Measurements from ENCODE around the gene FAM174A.
A peak's percentile ranks its signal among the peaks of the same experiment; 100 is the strongest.

The FAM174A gene

GRCh38 chr5:100535060-100536005, at the start of gene FAM174A:
Gene FAM174A, plus strand, starts transcription at chr5:100535374. Its CDS starts 157 bp downstream, at chr5:100535531.
- peak; percentile 61 for DNase-seq

- DNase-seq: no peak
These were observed 41.2 kb upstream of the FAM174A start for GRCh38 chr5:100493996-100494395.

GRCh38 chr5:100496296-100496695, 38.9 kb upstream of the FAM174A start:
- no peak for DNase-seq

GRCh38 chr5:100502684-100503083, 32.5 kb upstream of the FAM174A start:
- no peak for DNase-seq

GRCh38 chr5:100505984-100506670, 29.0 kb upstream of the FAM174A start:
- no peak for DNase-seq

DNA sequence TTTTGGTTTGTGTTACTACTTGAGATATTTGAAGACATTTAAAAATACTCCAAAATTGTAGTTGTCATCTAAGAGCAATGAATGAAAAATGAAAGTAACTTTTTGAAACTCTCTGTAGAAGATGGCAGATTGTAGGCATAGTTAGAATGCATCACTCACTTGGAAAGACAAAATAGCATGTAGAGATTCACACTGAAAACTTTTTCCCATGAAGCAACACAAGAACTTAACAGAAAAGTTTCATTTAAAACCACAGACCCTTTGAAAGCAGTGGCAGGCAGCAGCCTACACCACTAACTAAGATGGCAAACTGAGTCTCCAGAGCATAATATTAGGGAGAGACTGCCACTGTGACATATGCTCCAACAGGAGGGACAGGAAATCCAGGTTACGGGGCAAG, 18.9 kb upstream of the FAM174A start:
- DNase-seq: no peak

GRCh38 chr5:100517301-100517974, 17.7 kb upstream of the FAM174A start:
- no peak for DNase-seq

- no peak for DNase-seq
These were observed 16.8 kb upstream of the FAM174A start for GRCh38 chr5:100518377-100518776.

DNA sequence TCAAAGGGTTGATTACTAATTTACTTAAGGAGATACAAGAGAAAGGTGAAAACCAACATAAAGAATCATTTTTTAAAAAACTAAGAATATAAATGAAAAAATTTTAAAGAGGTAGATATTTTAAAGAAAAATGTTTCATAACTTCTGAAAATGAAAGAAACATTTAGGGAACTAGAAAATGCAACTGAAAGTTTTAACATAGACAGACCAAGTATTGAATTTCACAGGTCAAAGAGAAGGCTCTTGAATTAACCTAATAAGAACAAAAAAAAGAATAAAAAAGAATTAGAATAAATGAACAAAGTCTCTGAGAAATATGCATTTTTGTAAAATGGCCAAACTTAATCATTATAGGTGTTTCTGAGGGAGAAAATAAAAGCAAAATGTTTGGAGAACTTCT, 16.1 kb upstream of the FAM174A start:
- no peak for DNase-seq

DNA sequence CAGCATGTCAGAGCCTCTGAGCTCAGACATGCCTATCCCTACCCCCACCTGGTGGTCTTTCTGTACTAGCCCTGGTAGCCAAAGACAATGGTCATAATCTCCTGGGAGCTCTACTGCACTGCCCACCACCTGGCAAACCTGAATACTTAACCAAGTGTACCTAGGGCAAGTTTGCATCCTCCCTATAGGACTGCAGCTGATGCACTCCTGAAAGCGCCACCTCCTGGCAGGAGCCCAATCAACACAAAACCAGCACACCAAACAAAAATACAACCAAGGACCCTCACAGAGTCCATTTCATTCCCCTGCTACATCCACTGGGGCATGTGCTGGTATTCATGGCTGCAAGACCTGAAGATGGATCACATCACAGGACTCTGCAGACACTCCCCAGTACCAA, 14.8 kb upstream of the FAM174A start:
- no peak for DNase-seq

GRCh38 chr5:100537946-100538345, 2.8 kb downstream of the FAM174A start:
- no peak for DNase-seq

- DNase-seq: no peak
These were observed 4.3 kb downstream of the FAM174A start for GRCh38 chr5:100539519-100539918.

- no peak for DNase-seq
These were observed 6.9 kb downstream of the FAM174A start for GRCh38 chr5:100542086-100542485.

DNA sequence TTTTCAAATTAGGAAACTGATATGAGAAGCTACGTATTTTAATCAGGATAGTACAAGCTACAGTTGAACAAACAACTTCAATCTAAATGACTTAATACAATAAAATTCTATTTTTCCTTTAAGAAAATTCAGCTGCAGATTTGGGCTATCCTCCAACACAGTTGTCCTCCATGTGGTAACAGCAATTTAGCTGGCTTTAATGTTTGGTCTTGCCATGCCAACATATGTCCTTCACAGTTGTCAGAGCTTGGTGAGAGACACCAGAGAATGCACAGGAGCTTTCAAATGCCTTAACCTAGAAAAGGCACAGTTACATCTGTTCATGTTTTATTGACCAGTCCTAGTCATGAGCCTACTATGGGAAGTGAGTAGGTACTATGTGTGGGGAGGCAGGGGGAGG, 10.8 kb downstream of the FAM174A start:
- DNase-seq: no peak

- peak; percentile 6 for DNase-seq
These were observed 15.4 kb downstream of the FAM174A start for GRCh38 chr5:100550531-100551051.

- DNase-seq: no peak
These were observed 16.0 kb downstream of the FAM174A start for GRCh38 chr5:100551183-100551582.

- no peak for DNase-seq
These were observed 18.0 kb downstream of the FAM174A start for GRCh38 chr5:100553209-100553608.

- no peak for DNase-seq
These were observed 25.7 kb downstream of the FAM174A start for GRCh38 chr5:100560860-100561259.

DNA sequence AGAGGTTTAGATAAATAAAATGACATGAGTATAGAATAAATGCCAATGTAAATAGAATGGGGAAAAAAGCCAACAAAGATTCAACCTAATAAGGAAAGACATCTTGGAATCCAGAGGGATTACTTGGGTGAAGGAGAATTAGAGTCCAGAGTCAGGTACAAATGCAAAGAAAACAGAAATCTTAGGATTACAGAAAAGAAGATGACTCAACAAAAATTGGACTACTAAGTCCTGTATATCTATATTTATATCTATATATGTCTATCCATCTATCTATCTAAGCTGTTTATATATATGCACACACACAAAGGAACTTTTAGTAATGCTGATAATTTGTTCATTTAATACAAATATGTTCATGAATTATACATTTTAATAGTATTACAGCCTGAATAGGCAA, 27.6 kb downstream of the FAM174A start:
- no peak for DNase-seq

DNA sequence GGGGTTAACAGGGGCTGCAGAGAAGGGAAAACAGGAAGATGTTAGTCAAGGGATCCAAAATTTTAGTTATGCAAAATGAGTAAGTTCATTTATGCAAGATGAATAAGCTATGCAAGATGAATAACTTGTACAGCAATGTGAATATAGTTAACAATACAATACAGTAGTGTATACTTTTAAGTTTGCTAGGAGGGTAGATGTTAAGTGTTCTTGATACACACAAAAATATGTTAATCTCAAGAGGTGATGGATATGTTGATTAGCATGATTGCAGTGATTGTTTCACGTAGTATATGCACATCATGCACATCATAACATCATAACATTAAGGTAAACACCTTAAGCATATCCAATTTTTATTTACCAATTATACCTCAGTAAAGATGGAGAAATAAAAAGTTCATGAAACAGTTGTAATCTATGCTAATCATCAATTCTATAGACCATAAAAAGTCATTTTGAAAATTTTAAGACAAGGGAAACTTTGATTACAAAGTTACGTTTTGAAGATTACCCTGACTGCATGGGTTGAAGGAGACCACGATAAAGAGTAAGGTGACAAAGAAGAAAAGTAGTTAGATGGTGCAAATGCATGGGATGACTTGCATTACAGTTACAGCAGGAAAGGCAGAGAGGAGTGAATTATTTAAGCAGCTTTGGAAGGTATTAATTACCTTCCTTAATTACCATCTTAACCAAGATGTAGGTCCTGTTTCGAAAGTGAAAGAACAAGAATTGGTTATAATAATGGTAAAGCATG, 31.4 kb downstream of the FAM174A start:
- DNase-seq: no peak

DNA sequence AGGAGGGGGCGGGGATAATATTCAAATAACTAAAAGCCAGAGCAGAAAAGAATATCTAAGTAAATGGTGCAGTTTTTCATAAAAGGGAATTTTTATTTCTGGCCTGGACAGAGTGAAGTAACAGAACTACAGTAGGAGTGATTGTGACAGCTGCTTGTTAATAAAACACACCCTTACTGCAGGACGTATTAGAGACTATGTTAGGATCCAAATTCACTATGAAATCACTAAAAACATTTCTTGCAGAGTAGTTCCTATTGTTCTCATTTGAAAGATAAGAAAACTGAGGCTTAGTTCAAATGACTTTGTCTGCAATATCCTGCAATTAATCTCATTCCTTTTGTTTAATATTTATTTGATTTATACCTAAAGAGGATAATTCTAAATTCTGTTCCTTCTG, 39.5 kb downstream of the FAM174A start:
- DNase-seq: no peak

- DNase-seq: no peak
These were observed 40.6 kb downstream of the FAM174A start for GRCh38 chr5:100575815-100576214.

Measured in SIG-M5 (cell line).